H1 (cell line): ENCODE results near the gene PAX5. TPM values are rescaled to one million over a fixed set of nuclear protein-coding genes. Genes with fewer than 3 reads are reported as not detected.

ENCODE experiments used
- CTCF ChIP-seq, 3 experiments: IDR thresholded peaks; 1 replicate in 2 of 3; 2 replicates in 1 of 3; pipeline versions ENCODE4 v1.5.1 to v1.6.1; 2011; ENCODE audit warnings: low read length in 3 of 3, mild to moderate bottlenecking in 3 of 3, inconsistent platforms in 2 of 3, low read depth in 1 of 3, moderate library complexity in 1 of 3; ENCODE audit not compliant: insufficient read depth in 1 of 3; ENCODE audit errors: control extremely low read depth in 1 of 3
- GABPA ChIP-seq: IDR thresholded peaks from 2 replicates; pipeline ENCODE4 v1.6.1; 2011; ENCODE audit warnings: mild to moderate bottlenecking, low read length, moderate library complexity, borderline replicate concordance; ENCODE audit not compliant: insufficient read depth
- RXRA ChIP-seq: IDR thresholded peaks from 2 replicates; pipeline ENCODE4 v1.6.1; 2011; ENCODE audit warnings: low read depth, mild to moderate bottlenecking, low read length, moderate library complexity; ENCODE audit not compliant: insufficient read depth
- SIX5 ChIP-seq: IDR thresholded peaks from 2 replicates; pipeline ENCODE4 v1.6.1; 2011; ENCODE audit warnings: mild to moderate bottlenecking, low read depth, low read length
- SP4 ChIP-seq: IDR thresholded peaks from 2 replicates; pipeline ENCODE4 v1.6.1; 2012; ENCODE audit warnings: low read length, inconsistent platforms
- USF2 ChIP-seq: IDR thresholded peaks from 2 replicates; pipeline ENCODE4 v1.6.1; 2011; ENCODE audit warnings: low read length, improper control_type of control experiment
- YY1 ChIP-seq: IDR thresholded peaks from 2 replicates; pipeline ENCODE4 v1.6.1; 2011; ENCODE audit warnings: low read depth, mild to moderate bottlenecking, low read length
- polyA plus RNA-seq, 7 experiments: library from polyadenylated mRNA; depleted of rRNA in 3 of 7; stranded (reverse) in 5 of 7; unstranded in 2 of 7; fragments of >200 nt in 5 of 7; fragments of 200-250 nt in 2 of 7; gene quantifications; 1 replicate in 5 of 7; 2 replicates in 1 of 7; 4 replicates in 1 of 7; pipeline versions ENCODE4 v1.2.1 to v1.2.3, GENCODE V29; 2011 to 2013; ENCODE audit warnings: missing spikeins in 2 of 7, mixed read lengths in 2 of 7
- total RNA-seq: library from RNA; stranded (reverse); fragmentation: NEBNext Ultra II Directional; extraction: Animal tissue kit (Norgen Biotek cat#: 25700); gene quantifications from 2 replicates; pipeline ENCODE4 v1.2.1, GENCODE V29; 2021

PAX5 gene
- total and polyA plus RNA-seq, 2 of the 8 experiments (the other 6 are each of a cell fraction or from before 2014, with no cell fraction given): 0.29 to 0.43 TPM

DNA sequence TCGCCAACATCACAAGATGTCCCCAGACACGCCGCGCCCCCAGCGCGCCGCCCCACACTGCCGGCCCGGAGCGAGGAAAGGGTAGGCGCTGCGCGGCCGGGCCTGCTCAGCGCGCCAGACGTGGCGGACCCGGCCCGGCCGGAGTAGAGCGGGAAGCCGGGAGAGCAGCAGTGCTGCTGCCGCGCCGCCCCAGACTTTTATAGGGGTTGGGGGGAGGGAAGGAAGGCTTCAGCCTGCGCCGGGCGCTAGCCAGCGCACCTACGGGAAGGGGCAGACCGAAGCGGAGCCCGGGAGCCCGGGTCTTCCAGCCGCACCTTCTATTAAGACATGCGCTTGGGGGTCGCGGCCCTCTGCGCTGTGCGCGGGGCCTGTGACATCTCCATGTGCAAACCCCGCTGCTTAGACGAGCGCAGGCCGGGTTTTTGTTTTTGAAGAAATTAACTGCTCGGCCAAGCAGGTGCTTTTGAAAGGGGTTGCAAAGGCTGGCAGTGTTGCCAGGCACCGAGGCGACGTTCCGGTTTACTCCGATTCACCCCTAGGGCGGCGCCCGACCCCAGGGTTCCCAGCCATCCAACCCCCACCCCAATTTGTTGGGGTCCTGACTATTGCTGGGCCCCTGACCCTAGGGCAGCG lies 353 bp upstream of the PAX5 start (continued):
- TF ChIP-seq USF2 (no peak), SP4 (no peak), SIX5 (no peak), CTCF (IDR thresholded peaks at IDR 0.05; ENCODE audit: control extremely low read depth in 1 of 3, insufficient read depth in 1 of 3, low read depth in 1 of 3, low read length in 3 of 3) (peak in 2 of 3 experiments; percentile 54 to 56; a peak in 3 of 4 replicates), RXRA (no peak), GABPA (no peak), YY1 (no peak; the same call in 1 of the 2 replicates)
